ENCODE results near the gene ALPI.

DNA sequence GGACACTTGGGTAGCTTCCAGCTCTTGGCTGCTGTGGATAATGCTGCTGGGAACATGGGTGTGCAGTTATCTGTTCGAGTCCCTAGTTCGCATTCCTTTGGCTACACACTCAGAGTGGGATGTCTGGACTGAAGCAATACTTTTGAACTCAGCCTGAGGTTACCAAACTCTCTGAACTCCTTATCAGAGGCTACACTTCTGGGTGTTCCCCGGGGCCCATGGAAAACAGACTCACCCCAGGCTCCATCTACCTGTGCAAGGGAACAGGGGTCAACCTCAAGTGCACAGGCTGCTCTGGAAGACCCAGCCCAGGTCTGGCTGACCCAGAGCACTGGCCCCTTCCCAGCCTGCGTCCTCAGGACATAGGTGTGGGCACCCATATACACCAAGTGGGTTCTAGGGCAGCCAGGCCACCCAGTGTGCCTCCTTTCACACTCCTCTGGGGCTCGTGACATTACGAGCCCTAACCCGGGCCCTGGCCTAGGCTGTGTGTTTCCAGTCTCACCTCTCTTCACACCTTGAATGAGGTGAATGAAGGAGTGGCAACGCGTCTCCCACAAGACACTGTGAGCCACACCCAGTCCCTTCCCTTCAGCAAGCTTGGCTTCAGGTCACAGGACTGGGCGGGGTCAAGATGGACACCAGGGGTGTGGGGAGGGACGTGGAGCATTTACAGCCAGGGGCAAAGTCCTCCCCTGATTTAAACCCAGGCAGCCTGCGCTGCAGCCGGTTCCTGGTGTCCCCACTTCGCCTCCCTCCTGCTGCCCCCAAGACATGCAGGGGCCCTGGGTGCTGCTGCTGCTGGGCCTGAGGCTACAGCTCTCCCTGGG lies at the start of gene ALPI:
- TF ChIP-seq, protein P1, sequence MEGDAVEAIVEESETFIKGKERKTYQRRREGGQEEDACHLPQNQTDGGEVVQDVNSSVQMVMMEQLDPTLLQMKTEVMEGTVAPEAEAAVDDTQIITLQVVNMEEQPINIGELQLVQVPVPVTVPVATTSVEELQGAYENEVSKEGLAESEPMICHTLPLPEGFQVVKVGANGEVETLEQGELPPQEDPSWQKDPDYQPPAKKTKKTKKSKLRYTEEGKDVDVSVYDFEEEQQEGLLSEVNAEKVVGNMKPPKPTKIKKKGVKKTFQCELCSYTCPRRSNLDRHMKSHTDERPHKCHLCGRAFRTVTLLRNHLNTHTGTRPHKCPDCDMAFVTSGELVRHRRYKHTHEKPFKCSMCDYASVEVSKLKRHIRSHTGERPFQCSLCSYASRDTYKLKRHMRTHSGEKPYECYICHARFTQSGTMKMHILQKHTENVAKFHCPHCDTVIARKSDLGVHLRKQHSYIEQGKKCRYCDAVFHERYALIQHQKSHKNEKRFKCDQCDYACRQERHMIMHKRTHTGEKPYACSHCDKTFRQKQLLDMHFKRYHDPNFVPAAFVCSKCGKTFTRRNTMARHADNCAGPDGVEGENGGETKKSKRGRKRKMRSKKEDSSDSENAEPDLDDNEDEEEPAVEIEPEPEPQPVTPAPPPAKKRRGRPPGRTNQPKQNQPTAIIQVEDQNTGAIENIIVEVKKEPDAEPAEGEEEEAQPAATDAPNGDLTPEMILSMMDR (IDR thresholded peaks at IDR 0.05): no peak
- no peak for TF ChIP-seq POLR2A (IDR thresholded peaks at IDR 0.05)

All from esophagus squamous epithelium (tissue), 4 donors.